Neuron (in vitro differentiated cells): ENCODE results near the gene C4orf50.

ENCODE experiments used
- H2AFZ ChIP-seq: one replicate; pipeline ENCODE4 v1.6.1; 2013; ENCODE audit warnings: low read depth, mild to moderate bottlenecking, inconsistent platforms, low read length, moderate library complexity
- H3K27me3 ChIP-seq: one replicate; pipeline ENCODE4 v1.6.1; 2013; ENCODE audit warnings: low read length; ENCODE audit not compliant: insufficient read depth
- H3K36me3 ChIP-seq: one replicate; pipeline ENCODE4 v1.6.1; 2013; ENCODE audit warnings: low read length; ENCODE audit not compliant: insufficient read depth
- H3K4me1 ChIP-seq: one replicate; pipeline ENCODE4 v1.6.1; 2013; ENCODE audit warnings: low read length; ENCODE audit not compliant: insufficient read depth
- H3K4me3 ChIP-seq: 2 replicates; pipeline ENCODE4 v1.5.1; 2013; ENCODE audit warnings: mild to moderate bottlenecking, low read length, moderate library complexity
- H3K9me3 ChIP-seq: one replicate; pipeline ENCODE4 v1.6.1; 2013; ENCODE audit warnings: low read length

Gene C4orf50

DNA sequence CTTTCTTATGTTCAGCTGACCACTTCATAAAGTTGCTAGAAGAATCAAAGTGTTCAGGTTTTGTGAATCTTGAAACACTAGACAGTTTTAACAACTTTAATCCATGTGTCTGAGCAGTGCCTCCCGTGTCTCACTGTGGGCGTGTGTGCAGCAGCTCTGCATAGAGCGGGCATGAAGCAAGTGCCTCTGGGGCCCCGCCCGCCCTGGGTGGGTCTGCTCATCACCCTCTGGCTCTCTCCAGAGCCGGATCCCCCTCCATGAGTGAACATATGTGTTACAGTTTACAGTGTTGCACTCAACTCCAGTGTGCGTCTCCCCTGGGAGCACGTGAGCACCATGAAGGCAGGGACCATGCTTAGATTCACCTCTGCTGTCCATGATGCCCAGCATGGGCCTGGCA lies 87.8 kb downstream of the C4orf50 start:
- Histone ChIP-seq H3K36me3 (no peaks in the 10 kb centered on the region), H3K4me1 (peaks cover 11% of the 10 kb centered on the region), H3K27me3 (peaks cover 22% of the 10 kb centered on the region)

GRCh38 chr4:5928844-5929420 lies 89.3 kb downstream of the C4orf50 start:
- no peak overlapping the region for H3K4me3 ChIP-seq
- peaks cover 13% of the 10 kb centered on the region for H3K4me1 ChIP-seq
- H3K9me3 ChIP-seq, result no peaks in the 10 kb centered on the region
- H2AFZ ChIP-seq, result no peak overlapping the region
- no peaks in the 10 kb centered on the region for H3K36me3 ChIP-seq
- peaks cover 22% of the 10 kb centered on the region for H3K27me3 ChIP-seq

More for the DNA sequence above, 87.8 kb downstream of the C4orf50 start:
- Histone ChIP-seq H3K4me3 (no peak overlapping the region), H2AFZ (no peak overlapping the region), H3K9me3 (no peaks in the 10 kb centered on the region)

DNA sequence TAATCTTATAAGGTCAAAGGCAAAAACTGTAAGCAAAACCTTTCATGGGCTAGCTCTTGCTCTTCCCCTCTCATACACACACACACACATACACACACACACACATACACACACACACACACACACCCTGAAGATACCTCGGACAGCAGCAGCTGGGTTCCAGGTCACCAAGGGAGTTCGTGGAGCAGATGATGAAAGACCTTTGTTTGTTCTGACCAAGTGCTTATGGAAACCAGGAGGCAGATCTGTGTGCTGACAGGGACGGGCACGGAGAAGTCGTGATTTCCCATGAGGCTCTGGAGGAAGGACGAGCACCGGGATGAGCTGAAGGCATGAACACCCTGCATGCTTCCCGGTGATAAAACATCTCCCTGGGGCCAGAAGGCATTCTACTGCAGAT lies 90.0 kb downstream of the C4orf50 start:
- no peaks in the 10 kb centered on the region for H3K36me3 ChIP-seq
- H3K4me1 ChIP-seq, result peaks cover 13% of the 10 kb centered on the region
- H3K4me3 ChIP-seq, result no peak overlapping the region
- H3K9me3 ChIP-seq, result no peaks in the 10 kb centered on the region
- peaks cover 17% of the 10 kb centered on the region for H3K27me3 ChIP-seq
- H2AFZ ChIP-seq, result no peak overlapping the region

GRCh38 chr4:5927747-5928146 lies 90.5 kb downstream of the C4orf50 start:
- Histone ChIP-seq H3K4me1 (peaks cover 13% of the 10 kb centered on the region), H3K9me3 (no peaks in the 10 kb centered on the region), H3K4me3 (no peak overlapping the region), H3K27me3 (peaks cover 14% of the 10 kb centered on the region), H2AFZ (no peak overlapping the region), H3K36me3 (no peaks in the 10 kb centered on the region)

DNA sequence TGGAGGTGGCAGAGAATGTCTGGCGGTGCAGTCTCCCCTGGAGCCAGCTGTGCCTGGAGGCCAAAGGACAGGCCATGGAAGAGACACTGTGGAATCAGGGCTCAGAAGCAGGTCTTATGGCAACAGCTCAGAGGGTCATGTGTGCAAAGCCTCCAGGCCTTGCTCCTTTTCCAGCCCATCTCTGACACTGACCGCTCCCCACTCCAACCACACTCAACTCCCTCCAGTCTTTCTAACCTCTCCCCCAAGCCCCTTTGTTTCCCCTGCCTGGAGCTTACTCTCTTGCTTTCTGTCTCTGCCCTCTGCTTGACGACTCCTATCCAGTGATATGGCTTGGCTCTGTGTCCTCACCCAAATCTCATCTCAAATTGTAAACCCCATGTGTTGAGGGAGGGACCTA lies 91.1 kb downstream of the C4orf50 start:
- H3K36me3 ChIP-seq, result no peaks in the 10 kb centered on the region
- H3K4me3 ChIP-seq, result no peak overlapping the region
- peaks cover 18% of the 10 kb centered on the region for H3K27me3 ChIP-seq
- H3K9me3 ChIP-seq, result no peaks in the 10 kb centered on the region
- peaks cover 13% of the 10 kb centered on the region for H3K4me1 ChIP-seq
- no peak overlapping the region for H2AFZ ChIP-seq

- H2AFZ ChIP-seq, result no peak overlapping the region
- H3K27me3 ChIP-seq, result peaks cover 23% of the 10 kb centered on the region
- no peaks in the 10 kb centered on the region for H3K36me3 ChIP-seq
- no peak overlapping the region for H3K4me3 ChIP-seq
- no peaks in the 10 kb centered on the region for H3K9me3 ChIP-seq
- peaks cover 11% of the 10 kb centered on the region for H3K4me1 ChIP-seq
Observed at GRCh38 chr4:5926598-5926997, 91.6 kb downstream of the C4orf50 start.

DNA sequence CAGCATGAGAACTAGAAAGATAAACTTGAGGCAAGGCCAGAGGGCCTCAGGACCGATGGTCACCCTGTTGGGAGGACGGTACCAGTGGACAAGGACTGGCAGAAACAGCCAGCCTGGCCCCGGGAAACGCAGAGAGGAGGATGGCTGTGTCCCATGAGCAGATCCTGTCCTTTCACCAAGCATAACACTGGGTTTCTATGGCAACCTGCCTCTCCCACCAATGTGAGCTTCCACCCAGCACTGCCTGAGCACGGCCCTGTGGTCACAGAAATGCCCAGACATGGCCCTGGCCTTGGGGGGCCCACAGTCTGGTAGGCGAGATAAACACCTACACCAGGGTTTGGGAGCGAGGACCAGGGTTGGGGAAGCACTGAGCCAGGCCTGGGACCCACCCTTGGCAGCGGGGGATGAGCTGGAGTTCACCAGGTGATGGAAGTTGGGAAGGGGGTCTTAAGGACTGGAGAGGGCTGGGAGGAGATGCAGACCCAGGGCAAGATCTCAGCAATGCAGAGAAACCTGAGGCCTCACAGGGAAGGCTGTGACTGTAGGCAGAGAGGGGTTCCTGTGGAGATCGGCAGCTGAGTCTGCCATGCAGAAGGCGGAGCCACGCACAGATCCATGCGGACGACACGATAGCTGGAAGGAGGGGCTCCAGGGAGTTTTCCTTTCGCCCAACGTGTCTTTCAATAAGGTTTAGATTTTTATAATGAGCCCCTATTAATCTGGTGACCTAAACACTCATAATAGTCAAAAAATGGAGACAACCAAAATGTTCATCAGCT lies 92.6 kb downstream of the C4orf50 start:
- Histone ChIP-seq H3K36me3 (no peaks in the 10 kb centered on the region), H3K4me3 (no peak overlapping the region), H3K9me3 (no peaks in the 10 kb centered on the region), H3K27me3 (peaks cover 25% of the 10 kb centered on the region), H2AFZ (no peak overlapping the region), H3K4me1 (peaks cover 6% of the 10 kb centered on the region)

GRCh38 chr4:5924461-5925125 lies 93.6 kb downstream of the C4orf50 start:
- Histone ChIP-seq H3K36me3 (no peaks in the 10 kb centered on the region), H3K4me1 (peaks cover 6% of the 10 kb centered on the region), H3K9me3 (no peaks in the 10 kb centered on the region), H2AFZ (no peak overlapping the region), H3K4me3 (no peak overlapping the region), H3K27me3 (peaks cover 17% of the 10 kb centered on the region)

DNA sequence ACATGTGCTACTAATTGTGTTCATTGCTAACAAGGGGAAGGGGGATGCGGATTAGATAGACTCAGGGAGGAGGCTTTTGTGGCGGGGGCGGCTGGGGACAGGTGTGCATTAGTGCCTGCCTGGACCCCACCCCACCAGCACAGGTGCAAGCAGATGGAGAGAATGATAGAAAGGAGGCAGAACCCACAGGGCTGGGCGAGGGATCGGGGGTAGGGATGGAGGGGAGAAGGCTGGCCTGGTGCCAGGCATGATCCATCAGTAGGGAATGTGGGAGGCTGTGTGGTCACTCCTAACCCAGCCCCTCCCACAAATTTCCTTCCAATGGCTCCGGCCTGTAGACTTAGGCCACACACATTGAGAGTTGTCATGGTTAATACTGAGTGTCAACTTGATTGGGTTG lies 94.9 kb downstream of the C4orf50 start:
- no peaks in the 10 kb centered on the region for H3K36me3 ChIP-seq
- H3K4me3 ChIP-seq, result no peak overlapping the region
- peaks cover 17% of the 10 kb centered on the region for H3K27me3 ChIP-seq
- no peak overlapping the region for H2AFZ ChIP-seq
- peaks cover 6% of the 10 kb centered on the region for H3K4me1 ChIP-seq
- no peaks in the 10 kb centered on the region for H3K9me3 ChIP-seq

- Histone ChIP-seq H3K27me3 (peaks cover 17% of the 10 kb centered on the region), H3K4me1 (peaks cover 6% of the 10 kb centered on the region)
Observed at GRCh38 chr4:5922556-5922955, 95.7 kb downstream of the C4orf50 start.

GRCh38 chr4:5921981-5922380 lies 96.2 kb downstream of the C4orf50 start:
- H3K27me3 ChIP-seq, result peaks cover 14% of the 10 kb centered on the region
- H3K4me1 ChIP-seq, result peaks cover 6% of the 10 kb centered on the region
- H3K9me3 ChIP-seq, result no peaks in the 10 kb centered on the region
- H3K4me3 ChIP-seq, result no peak overlapping the region
- H2AFZ ChIP-seq, result no peak overlapping the region
- H3K36me3 ChIP-seq, result no peaks in the 10 kb centered on the region

More at GRCh38 chr4:5922556-5922955, 95.7 kb downstream of the C4orf50 start:
- no peaks in the 10 kb centered on the region for H3K36me3 ChIP-seq
- H3K4me3 ChIP-seq, result no peak overlapping the region
- H3K9me3 ChIP-seq, result no peaks in the 10 kb centered on the region
- H2AFZ ChIP-seq, result no peak overlapping the region

GRCh38 chr4:5921101-5921980 lies 96.9 kb downstream of the C4orf50 start:
- no peak overlapping the region for H3K4me3 ChIP-seq
- no peaks in the 10 kb centered on the region for H3K9me3 ChIP-seq
- H3K36me3 ChIP-seq, result no peaks in the 10 kb centered on the region
- peaks cover 14% of the 10 kb centered on the region for H3K27me3 ChIP-seq
- no peak overlapping the region for H2AFZ ChIP-seq
- H3K4me1 ChIP-seq, result peaks cover 6% of the 10 kb centered on the region
